Myocyte (in vitro differentiated cells): ENCODE data around the gene JAM3. TPM values are rescaled to one million over a fixed set of nuclear protein-coding genes. Genes with fewer than 3 reads are reported as not detected.
A peak's percentile ranks its signal among the peaks of the same experiment; 100 is the strongest.
"Not testable (repeated sequence)": the region's sequence is repeated elsewhere in the genome, so short reads cannot be mapped to it uniquely, and the experiment has no call there.

Experiments used
- DNase-seq: peaks from one replicate; pipeline ENCODE4 v3.0.0-alpha.2; 2012; ENCODE audit warnings: low read depth
- total RNA-seq: library from RNA; depleted of rRNA; stranded (reverse); fragments of >200 nt; gene quantifications from 2 replicates; pipeline ENCODE4 v1.2.3, GENCODE V29; 2014

The JAM3 gene
- total RNA-seq, 1 donor from 2014 or later: 229 TPM

DNA sequence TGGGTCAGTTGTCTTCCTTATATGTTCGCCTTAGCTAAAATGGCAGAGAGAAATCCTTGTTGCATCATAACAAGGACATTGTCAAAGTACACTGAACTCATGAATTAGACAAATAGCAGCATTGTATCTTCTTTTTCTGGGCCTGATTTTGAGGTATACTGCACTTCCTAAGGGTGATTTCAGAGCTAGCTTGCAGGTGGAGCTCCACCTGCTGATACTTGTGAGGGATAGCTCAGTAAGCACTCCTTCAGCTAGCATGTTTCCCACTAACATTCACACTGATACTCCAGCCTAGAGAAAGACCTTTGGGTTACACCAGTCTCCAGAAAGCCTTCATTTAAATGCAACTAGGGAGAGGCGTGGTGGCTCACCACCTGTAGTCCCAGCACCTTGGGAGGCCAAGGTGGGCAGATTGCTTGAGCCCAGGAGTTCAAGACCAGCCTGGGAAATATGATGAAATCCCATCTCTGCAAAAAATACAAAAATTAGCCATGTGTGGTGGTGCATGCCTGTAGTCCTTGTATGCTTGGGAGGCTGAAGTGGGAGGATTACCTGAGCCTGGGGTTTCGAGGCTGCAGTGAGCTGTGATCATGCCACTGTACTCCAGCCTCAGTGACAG, 29.8 kb downstream of the JAM3 start:
- DNase-seq: no peak

DNA sequence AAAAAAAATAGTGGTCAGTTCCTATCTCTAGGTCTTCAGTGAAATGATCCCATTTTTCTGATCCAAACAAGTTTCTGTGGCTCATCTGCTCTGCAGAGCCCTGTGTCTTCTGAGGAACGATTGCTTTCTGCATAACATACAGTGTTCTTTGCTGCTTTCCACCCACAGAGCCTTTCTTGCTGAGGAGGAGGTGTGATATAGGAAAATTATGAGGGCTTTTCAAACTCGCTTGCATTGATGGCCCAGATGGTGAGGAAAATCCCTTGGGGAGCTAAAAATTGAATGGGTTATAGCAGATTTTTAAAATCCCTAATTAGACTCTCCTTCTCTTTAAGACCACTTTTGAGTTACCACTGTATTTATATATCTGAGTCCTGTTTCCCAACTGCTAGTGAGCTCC, 31.3 kb downstream of the JAM3 start:
- no peak for DNase-seq

DNA sequence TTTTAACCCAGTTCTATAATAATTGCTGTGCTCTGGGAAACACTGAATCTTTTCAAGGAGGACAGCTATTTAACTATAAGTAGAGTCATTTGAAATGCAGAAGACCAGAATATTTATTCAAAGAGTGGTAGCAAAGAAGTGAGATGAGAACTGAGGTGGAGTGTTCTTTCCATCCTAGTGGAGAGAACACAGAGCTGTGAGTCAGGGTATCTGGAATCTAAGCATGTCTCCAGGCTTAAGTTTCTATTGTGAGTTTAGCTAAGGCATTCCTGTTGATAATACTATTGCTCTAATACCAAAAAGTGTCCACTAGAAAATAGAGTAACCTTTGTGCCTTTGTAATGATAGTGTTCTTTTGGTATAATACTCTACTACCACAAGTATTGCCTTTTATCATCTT, 32.4 kb downstream of the JAM3 start:
- peak; percentile 43 for DNase-seq

DNA sequence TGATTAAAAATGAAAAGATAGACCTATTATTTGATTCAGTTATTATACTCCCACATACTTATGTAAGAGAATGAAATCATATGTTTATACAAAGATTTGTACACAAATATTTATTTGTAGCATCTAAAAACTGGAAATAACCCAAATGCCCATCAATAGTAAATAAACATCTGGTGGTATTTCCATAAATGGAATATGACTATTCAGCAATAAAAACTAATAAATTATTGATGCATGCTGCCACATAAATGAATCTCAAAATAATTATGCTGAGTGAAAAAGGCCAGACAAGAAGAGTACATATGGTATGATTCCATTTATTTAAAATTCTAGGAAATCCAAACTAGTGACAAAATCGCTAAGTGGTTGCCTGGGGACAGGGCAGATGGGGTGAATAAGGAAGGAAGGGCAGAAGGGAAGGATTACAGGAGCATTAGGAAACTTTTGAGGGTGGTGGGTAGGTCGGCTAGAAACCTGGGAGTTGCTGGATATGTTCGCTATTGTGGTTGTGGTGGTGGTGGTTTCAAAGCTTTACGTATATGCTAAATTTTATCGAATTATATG, 41.5 kb downstream of the JAM3 start:
- no peak for DNase-seq

DNA sequence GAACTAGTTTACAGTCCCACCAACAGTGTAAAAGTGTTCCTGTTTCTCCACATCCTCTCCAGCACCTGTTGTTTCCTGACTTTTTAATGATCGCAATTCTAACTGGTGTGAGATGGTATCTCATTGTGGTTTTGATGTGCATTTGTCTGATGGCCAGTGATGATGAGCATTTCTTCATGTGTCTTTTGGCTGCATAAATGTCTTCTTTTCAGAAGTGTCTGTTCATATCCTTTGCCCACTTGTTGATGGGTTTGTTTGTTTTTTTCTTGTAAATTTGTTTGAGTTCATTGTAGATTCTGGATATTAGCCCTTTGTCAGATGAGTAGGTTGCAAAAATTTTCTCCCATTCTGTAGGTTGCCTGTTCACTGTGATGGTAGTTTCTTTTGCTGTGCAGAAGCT, 44.9 kb downstream of the JAM3 start:
- not testable (repeated sequence) for DNase-seq

DNA sequence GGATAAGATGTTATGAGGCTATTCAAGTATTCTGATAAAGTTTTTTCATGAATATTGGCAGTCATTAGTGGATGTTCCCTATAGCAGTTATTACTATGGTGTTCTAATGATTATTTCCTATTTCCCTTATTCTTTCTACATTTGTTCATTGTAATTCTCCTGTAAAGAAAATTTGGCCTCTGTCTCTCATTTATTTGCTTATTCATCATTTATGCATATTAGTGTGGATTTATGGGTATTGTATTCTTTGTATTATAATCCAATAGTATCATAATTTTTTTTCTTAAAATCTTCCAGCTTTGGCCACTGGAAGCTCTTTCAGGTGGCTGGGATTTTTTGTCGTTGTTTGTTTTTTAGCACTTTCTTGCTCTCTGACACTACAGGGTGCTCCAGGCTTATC, 47.3 kb downstream of the JAM3 start:
- DNase-seq: no peak

DNA sequence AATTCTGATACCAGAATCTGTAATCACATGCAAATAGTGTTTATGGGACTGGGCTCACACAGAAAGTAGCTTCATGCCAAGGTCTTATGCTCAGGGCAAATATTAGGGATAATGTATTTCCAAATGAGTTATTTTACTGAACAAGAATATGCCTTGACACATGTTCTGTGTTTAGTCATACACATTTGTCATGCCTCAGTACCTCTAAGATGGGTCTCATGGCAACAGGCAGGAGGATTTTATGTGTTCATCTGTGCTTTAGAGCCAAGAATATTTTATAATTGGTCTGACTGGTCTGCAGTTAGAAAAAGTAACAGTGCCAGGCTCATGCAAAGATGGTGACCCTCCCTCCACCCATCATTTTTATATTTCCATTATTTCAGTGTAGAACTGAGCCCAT, 49.1 kb downstream of the JAM3 start:
- no peak for DNase-seq

DNA sequence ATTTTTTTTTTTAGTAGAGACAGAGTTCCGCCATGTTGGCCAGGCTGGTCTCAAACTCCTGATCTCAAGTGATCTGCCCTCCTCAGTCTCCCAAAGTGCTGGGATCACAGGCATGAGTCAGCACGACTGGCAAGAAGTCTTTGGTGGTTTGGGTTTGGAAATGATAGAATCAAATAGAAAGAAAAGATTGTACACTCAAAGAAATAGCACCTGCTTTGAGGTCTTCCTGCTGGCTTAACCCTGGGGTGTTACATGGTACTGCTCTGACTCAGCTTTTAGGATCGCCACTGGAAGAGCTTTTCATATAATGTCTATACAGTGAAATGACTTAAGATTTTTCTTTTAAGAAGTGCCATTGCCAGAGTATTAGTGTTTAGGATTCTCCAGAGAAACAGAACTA, 50.2 kb downstream of the JAM3 start:
- DNase-seq: peak; percentile 85

DNA sequence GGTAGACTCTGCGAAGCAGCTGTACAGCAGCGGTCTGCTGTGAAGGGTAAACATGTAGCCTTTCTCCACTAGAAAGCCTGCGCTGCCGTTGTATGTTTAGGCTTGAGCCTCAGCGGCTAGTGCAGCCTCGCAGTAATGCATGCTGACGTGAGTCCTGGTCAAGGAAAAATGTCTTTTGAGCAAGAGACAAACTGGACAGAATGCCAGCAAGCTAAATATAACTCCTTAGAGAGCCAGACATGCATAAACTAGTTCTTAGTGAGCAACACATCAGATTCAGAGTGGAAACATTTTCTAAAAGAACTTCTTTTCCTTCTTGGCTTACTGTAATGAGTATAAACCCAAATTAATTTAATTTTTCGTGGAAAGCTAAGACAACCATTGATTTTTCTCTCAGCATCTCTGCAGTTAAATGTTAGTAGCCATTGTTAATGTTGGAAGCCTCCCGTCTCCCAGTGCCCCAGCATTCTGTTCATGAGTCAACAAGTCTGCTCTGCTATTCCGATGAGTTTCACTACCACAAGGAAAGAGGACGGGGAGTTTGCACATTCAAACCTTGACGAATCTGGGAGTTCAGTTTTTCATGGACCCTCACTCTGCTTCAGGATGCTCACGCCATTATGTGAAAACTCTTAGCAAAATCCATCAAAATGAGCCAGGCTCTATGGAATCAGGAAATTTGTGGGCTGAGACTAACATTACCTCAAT, 51.4 kb downstream of the JAM3 start:
- DNase-seq: peak; percentile 92

DNA sequence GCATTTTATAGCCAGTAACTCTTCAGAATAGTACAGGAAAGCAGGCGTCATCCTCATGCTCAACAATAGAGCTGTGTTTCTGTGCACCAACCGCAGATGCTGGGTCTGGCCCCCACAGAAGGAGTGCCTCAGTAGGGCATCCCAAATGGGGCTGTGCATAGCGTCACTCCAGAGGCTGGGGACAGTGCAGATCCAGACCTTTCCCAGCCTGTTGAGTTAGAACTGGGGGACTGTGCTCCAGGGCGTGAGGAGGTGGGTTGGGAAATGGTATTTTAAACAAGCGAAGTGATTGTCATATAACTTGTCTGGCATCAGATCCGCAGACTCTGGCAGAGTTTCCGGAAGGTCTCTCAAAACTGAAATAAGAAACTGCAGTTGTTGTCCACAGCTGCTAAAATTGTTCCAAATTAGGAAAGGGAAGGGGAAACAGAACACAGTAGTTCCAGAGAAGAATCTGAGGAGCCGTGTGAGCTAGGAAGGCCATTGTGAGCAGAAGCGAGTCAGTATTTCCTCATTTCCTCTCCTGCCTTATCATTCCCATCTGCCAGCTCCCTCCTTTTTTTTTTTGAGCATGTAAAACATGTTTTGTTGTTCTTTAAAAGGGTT, 52.2 kb downstream of the JAM3 start:
- DNase-seq: peak; percentile 90

DNA sequence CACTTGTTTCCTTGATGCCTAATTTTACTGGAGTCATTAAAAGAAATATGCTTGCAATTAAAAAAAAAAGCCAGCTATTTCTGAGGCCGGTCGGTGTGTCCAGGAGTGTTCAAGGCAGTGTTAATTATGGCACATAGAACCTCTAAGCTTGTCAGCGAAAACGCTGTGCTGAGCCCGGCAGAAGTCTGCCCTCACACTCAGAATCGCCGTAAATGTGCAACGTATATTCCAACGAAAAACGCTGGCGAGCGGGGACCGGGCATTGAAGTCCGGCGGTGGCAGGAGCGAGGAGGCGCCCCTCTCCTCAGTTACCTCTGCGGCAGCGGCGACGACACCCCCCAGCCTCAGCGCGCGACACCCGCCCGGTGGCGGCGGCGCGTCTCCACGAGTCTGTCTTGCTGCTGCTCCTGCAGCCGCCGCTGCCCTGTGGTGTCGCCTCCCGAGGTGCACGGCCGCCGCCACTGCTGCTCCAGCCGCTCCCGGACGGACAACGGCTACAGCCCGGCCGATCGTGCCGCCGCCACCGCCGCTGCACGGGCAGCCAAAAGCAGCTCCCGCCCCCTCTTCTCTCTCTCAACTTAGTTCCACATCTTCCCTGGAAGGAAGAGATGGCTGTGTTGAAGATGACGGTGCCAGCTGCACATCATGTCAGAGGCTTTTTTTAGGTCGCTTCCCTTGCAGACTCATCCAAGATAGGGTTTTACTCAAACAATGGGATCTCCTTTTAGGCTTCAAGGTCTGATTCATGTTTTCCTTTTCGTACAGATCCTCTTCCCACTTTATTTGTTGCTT, 56.0 kb downstream of the JAM3 start:
- peak; percentile 89 for DNase-seq

DNA sequence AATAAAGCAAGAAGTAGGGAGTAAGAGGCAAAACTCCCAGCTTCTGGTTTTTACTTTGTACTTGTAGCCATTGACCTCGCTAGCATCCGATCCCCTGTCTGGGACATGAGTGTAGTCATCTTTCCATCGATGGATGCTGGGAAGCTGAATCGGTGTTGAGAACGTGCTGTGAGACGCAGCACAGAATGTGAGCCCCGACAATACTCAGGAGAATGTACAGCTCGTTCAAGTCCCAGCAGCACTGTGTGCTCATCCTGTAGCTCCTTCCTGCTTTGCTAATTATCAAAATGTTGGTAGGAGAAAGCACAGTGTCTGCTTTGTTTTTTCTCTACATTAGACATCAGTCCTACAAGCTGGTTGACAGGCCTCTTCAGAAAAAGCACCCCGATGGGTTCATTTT, 56.6 kb downstream of the JAM3 start:
- DNase-seq: no peak

DNA sequence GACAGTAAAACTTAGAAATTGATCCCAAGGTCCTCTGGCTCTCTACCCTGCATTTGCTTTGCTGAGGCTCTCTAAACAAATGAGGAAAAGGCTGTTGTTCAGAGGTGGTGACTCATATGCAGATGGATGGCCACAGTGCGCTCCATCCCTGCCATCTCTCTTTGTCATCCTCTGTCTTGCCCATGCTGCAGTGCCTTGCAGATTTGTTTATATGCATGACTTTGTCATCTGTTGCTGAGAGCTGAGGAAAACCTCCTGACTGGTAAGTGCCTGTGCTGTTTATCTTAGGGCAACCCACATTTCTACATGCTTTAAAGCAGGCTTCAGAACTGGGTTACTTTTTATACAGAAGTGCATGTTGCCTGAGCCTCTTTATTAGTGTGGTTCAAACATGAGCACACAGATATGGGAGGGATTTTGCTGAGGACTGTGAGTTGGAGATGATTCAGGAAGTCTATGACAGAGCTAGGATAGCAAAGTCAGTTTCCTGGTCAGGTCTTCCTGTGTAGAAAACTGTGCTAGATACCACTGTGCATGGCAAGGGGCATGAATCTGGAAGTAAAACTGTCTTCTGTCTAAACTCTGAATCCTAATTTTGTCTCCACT, 57.4 kb downstream of the JAM3 start:
- DNase-seq: peak; percentile 93

DNA sequence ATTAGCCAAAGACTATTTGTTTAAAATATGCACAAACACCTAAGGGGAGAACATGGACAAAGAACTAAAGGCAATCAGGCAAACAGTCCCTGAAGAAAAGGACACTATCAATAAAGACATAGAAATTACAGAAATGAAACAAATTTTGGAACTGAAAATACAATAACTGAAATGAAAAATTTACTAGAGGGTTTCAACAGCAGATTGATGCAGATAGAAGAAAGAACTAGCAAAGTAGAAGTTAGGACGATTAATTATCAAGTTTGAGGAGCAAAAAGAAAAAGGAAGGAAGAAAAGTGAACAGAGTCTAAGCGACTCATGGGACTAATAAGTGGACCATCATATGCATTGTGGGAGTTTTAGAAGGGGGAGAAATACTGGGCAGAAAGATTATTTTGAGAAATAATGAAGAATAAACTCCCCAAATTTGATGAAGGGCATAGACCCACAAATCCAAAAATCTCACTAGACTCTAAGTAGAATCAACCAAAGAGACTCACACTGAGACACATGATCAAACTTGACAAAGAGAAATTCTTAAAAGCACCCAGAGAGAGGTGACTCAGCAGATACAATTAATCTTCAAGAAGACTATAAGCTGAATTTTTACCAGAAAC, 62.9 kb downstream of the JAM3 start:
- no peak for DNase-seq

DNA sequence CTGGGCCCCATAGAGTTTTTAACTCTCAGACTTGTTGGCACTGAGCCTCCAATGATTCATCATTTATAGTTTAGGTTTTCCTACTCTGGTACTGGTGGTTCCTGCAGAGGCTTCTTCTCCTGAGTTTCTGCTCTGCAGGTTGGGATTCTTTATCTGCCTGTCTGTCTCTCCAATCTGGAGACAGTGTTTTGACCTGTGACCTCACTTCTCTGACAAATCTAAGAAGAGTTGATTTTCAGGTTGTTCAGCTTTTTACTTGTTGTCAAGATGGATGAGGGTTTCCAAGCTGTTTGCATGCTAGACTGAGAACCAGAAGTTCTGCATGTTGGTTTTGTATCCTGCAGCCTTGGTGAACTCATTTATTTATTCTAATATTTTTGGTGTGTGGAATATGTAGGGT, 63.9 kb downstream of the JAM3 start:
- DNase-seq: no peak

DNA sequence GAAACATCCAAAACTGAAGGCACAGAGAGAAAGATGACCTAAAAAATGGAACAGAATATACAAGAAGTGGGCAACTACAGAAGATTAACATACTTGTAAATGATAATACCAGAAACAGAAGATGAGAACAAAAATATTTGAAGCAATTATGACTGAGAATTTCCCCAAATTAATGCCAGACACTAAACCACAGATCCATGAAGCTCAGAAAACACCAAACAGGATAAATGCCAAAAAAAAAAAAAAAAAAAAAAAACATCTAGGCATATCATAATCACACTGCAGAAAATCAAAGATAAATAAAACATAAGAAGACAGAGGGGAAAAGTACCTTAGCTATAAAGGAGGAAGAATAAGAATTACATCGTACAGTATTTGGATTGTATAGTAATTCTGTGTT, 65.3 kb downstream of the JAM3 start:
- DNase-seq: no peak

DNA sequence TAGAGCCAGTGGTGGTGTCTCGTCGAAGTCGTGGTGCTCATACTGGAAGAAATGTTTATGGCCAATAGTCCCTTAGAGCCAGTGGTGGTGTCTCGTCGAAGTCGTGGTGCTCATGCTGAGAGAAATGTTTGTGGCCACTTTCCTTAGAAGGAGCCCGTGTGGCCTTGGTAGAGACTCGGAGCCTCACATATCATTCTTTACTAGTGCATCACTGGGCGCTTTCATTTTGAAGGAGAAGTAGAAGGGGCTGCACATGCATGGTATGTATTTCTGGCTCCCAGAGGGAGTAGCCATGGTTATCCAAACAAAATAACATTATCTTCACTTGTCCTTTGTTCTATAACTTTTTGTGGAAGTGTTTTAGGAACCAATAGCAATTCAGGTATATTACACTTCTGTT, 69.5 kb downstream of the JAM3 start:
- no peak for DNase-seq

DNA sequence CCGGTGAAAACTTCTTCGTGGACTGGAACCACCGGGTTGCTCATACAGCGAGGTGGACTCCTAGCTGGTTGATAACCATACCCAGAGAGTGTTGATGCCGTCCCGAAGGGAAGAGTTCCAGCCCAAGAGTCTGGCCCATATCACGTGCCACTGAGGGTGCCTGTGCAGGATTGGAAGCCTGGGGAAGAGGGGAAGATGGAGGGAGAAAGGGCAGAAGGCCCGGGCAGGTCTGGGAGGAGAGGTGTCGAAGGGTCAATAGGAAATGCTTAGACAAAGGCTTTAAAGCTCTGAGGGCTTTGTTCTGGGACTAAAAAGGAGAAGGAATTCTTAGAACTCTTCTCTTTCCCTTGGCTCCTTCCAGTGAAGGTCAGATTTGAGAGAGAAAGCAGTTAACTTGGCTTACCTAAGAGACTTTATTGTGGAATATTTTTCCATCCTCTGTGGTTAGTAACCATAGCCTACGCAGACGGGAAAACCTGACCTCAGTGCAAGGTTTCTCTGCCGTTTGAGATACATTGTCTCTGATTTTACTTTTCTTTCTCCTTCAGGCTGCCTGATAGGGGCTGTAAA, 70.5 kb downstream of the JAM3 start:
- no peak for DNase-seq

DNA sequence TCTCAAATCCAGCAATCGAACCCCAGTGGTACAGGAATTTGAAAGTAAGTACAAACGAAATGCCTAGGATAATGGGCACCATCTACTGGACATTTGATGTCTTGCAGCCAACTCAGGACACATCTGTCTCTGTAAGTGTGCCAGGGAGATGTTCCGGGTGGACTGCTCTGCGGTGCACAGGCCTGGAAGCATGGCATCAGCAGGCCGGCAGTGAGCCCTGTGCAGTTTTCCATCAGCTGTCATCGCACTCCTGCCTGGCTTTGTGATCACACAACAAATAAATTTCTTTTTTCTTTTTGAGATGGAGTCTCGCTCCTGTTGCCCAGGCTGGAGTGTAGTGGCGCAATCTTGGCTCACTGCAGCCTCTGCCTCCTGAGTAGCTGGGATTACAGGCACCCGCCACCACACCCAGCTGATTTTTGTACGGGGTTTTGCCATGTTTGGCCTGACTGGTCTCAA, 71.0 kb downstream of the JAM3 start:
- peak; percentile 88 for DNase-seq

DNA sequence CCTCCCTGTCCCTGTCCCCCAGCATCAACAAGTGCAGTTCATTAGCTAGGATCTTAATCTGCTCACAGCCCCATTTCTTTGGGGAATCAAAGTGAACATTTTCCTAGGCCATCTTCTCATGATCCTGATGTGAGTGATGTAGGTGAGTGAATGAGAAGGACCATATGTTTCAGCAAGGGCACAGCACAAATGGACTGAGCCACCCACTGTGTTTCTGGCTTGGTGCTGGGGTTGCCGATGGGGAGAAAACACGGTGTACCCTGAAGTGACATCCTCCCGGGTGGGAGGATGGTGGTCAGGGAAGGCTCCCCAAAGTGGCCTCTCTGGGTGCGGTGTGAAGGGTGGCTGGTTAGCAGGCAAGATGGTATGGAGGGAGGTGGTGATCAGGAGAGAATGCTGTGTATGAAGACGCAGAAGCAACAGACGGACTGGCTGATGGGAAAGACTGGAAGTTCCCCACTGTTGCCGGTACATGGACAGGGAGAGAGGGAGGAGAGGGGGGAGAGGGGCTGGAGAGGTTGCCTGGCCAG, 72.2 kb downstream of the JAM3 start:
- DNase-seq: no peak
